H1 (cell line): ENCODE data around the gene UMODL1. TPM values are rescaled to one million over a fixed set of nuclear protein-coding genes. Genes with fewer than 3 reads are reported as not detected.

ENCODE experiments used
- CTCF ChIA-PET: fragments of 300-600 bp; sonication (Branson Sonifier 250); formaldehyde crosslinking; loops from one replicate; lab custom pipeline; 2021; ENCODE audit not compliant: partially characterized antibody; lab: Charles Lee
- POLR2A ChIA-PET: fragments of 300-600 bp; sonication (Branson Sonifier 250); formaldehyde crosslinking; loops from one replicate; lab custom pipeline; 2021; ENCODE audit warnings: inconsistent platforms; ENCODE audit not compliant: partially characterized antibody; lab: Charles Lee
- DNase-seq, 2 experiments: peaks; one replicate each; pipeline versions ENCODE4 v3.0.0 to v3.0.0-alpha.2; 2010 to 2022; ENCODE audit warnings: low spot score in 2 of 2, low read depth in 1 of 2, mixed read lengths in 1 of 2
- FAIRE-seq: peaks from 2 replicates; lab custom pipeline; 2011; peaks lifted over from hg19 to GRCh38; lab: Jason Lieb, UNC
- H2AFZ ChIP-seq: 2 replicates; pipeline ENCODE4 v1.8.1; 2012; ENCODE audit warnings: low read length, inconsistent platforms
- H2AK5ac ChIP-seq: 2 replicates; pipeline ENCODE4 v1.6.1; 2013; ENCODE audit warnings: low read depth, low read length
- H2BK120ac ChIP-seq: replicated peaks from 2 replicates; pipeline ENCODE3; 2013; ENCODE audit warnings: low read depth, low read length, inconsistent platforms
- H2BK12ac ChIP-seq: 2 replicates; pipeline ENCODE4 v1.6.1; 2013; ENCODE audit warnings: low read depth, low read length
- H2BK15ac ChIP-seq: 2 replicates; pipeline ENCODE4 v1.6.1; 2013; ENCODE audit warnings: low read length
- H2BK20ac ChIP-seq: 2 replicates; pipeline ENCODE4 v1.6.1; 2013; ENCODE audit warnings: low read length
- H2BK5ac ChIP-seq: 2 replicates; pipeline ENCODE4 v1.6.1; 2013; ENCODE audit warnings: low read depth, low read length
- H3K14ac ChIP-seq: 2 replicates; pipeline ENCODE4 v1.6.1; 2013; ENCODE audit warnings: inconsistent platforms; ENCODE audit not compliant: insufficient read length
- H3K18ac ChIP-seq: 2 replicates; pipeline ENCODE4 v1.6.1; 2013; ENCODE audit warnings: low read length; ENCODE audit errors: extremely low read depth
- H3K23ac ChIP-seq: 2 replicates; pipeline ENCODE4 v1.6.1; 2013; ENCODE audit warnings: inconsistent platforms; ENCODE audit not compliant: insufficient read length
- H3K23me2 ChIP-seq: 2 replicates; pipeline ENCODE4 v1.6.1; 2013; ENCODE audit warnings: low read depth, low read length
- H3K27ac ChIP-seq: 2 replicates; pipeline ENCODE4 v1.6.1; 2011; ENCODE audit warnings: low read depth, low read length, inconsistent platforms
- H3K27me3 ChIP-seq, 4 experiments: replicated peaks in 1 of 4; 1 replicate in 1 of 4; 2 replicates in 3 of 4; pipeline versions ENCODE4 v1.6.1 to v1.8.1; 2011 to 2013; ENCODE audit warnings: low read length in 3 of 4, mild to moderate bottlenecking in 3 of 4, inconsistent platforms in 2 of 4, mixed read lengths in 2 of 4, moderate library complexity in 1 of 4; ENCODE audit not compliant: control insufficient read depth in 3 of 4, insufficient read depth in 3 of 4; ENCODE audit errors: extremely low read depth in 1 of 4
- H3K36me3 ChIP-seq, 4 experiments: 2 replicates each; pipeline versions ENCODE4 v1.6.1 to v1.8.1; 2011 to 2013; ENCODE audit warnings: mild to moderate bottlenecking in 4 of 4, low read length in 3 of 4, moderate library complexity in 2 of 4, control low read depth in 1 of 4, inconsistent platforms in 1 of 4; ENCODE audit not compliant: insufficient read depth in 4 of 4, control insufficient read depth in 2 of 4
- H3K4ac ChIP-seq: replicated peaks from 2 replicates; pipeline ENCODE3; 2013; ENCODE audit warnings: low read length, low read depth, mixed read lengths, inconsistent platforms; ENCODE audit not compliant: insufficient read length
- H3K4me1 ChIP-seq, 4 experiments: replicated peaks in 1 of 4; 1 replicate in 1 of 4; 2 replicates in 3 of 4; pipeline versions ENCODE4 v1.6.1 to v1.8.1; 2011 to 2013; ENCODE audit warnings: low read length in 3 of 4, inconsistent platforms in 2 of 4, mixed read lengths in 1 of 4; ENCODE audit not compliant: insufficient read depth in 4 of 4, control insufficient read depth in 3 of 4
- H3K4me2 ChIP-seq, 2 experiments: 2 replicates each; pipeline versions ENCODE4 v1.6.1 to v1.8.1; 2011 to 2013; ENCODE audit warnings: low read depth in 2 of 2, low read length in 2 of 2, control low read depth in 1 of 2, inconsistent platforms in 1 of 2, mild to moderate bottlenecking in 1 of 2; ENCODE audit not compliant: insufficient read depth in 1 of 2
- H3K4me3 ChIP-seq, 4 experiments: fragments of 200-600, 300-600 bp in 1 of 4; sonication (generic), shearing (Covaris generic), sonication (Bioruptor Twin) in 1 of 4; 2 replicates each; pipeline versions ENCODE4 v1.5.1 to v1.8.1; 2011 to 2016; ENCODE audit warnings: low read length in 4 of 4, low read depth in 3 of 4, control low read depth in 2 of 4, inconsistent platforms in 2 of 4, mild to moderate bottlenecking in 2 of 4, mixed read lengths in 1 of 4, moderate library complexity in 1 of 4; ENCODE audit not compliant: insufficient read depth in 2 of 4; ENCODE audit errors: extremely low read depth in 1 of 4
- H3K56ac ChIP-seq: replicated peaks from 2 replicates; pipeline ENCODE3; 2013; ENCODE audit warnings: low read depth, mild to moderate bottlenecking, mixed read lengths, low read length, inconsistent platforms; ENCODE audit not compliant: insufficient read length
- H3K79me1 ChIP-seq: 2 replicates; pipeline ENCODE4 v1.6.1; 2013; ENCODE audit warnings: low read depth, low read length, control low read depth
- H3K79me2 ChIP-seq, 2 experiments: 2 replicates each; pipeline versions ENCODE4 v1.6.1 to v1.8.1; 2012 to 2013; ENCODE audit warnings: low read length in 2 of 2, mild to moderate bottlenecking in 2 of 2, inconsistent platforms in 1 of 2; ENCODE audit not compliant: insufficient read depth in 2 of 2, control insufficient read depth in 1 of 2
- H3K9ac ChIP-seq, 4 experiments: replicated peaks in 1 of 4; 1 replicate in 1 of 4; 2 replicates in 3 of 4; pipeline versions ENCODE4 v1.6.1 to v1.8.1; 2011 to 2013; ENCODE audit warnings: low read depth in 3 of 4, low read length in 3 of 4, control low read depth in 2 of 4, mild to moderate bottlenecking in 2 of 4, moderate library complexity in 2 of 4, inconsistent platforms in 1 of 4; ENCODE audit errors: extremely low read depth in 1 of 4
- H3K9me3 ChIP-seq, 2 experiments: 2 replicates each; pipeline versions ENCODE4 v1.6.1 to v1.8.1; 2012 to 2013; ENCODE audit warnings: mild to moderate bottlenecking in 2 of 2, moderate library complexity in 2 of 2, control low read depth in 1 of 2, inconsistent platforms in 1 of 2, low read depth in 1 of 2, low read length in 1 of 2, mixed read lengths in 1 of 2; ENCODE audit not compliant: insufficient read depth in 2 of 2
- H4K20me1 ChIP-seq, 2 experiments: replicated peaks in 1 of 2; 2 replicates each; pipeline versions ENCODE3 to v1.8.1; 2011 to 2013; ENCODE audit warnings: inconsistent platforms in 2 of 2, low read length in 2 of 2, mild to moderate bottlenecking in 1 of 2; ENCODE audit not compliant: insufficient read depth in 2 of 2, control insufficient read depth in 1 of 2
- H4K5ac ChIP-seq: 2 replicates; pipeline ENCODE4 v1.6.1; 2013; ENCODE audit warnings: low read length, low read depth, mixed read lengths, inconsistent platforms; ENCODE audit not compliant: insufficient read length
- H4K8ac ChIP-seq: 2 replicates; pipeline ENCODE4 v1.8.0; 2013; ENCODE audit warnings: mild to moderate bottlenecking, moderate library complexity, low read length, inconsistent platforms; ENCODE audit not compliant: insufficient read depth; ENCODE audit errors: extremely low read depth
- H4K91ac ChIP-seq: replicated peaks from 2 replicates; pipeline ENCODE3; 2013; ENCODE audit warnings: low read length, mixed read lengths, inconsistent platforms; ENCODE audit not compliant: insufficient read length
- ATF3 ChIP-seq: IDR thresholded peaks from 2 replicates; pipeline ENCODE4 v1.6.1; 2011; ENCODE audit warnings: low read depth, mild to moderate bottlenecking, low read length; ENCODE audit not compliant: insufficient read depth
- CBX8 ChIP-seq: fragments of 300-800, 300-1000 bp; sonication (generic); IDR thresholded peaks from 2 replicates; pipeline ENCODE4 v1.7.1; 2016; ENCODE audit warnings: low read depth, low read length, borderline replicate concordance
- CHD1 ChIP-seq: IDR thresholded peaks from 2 replicates; pipeline ENCODE4 v1.6.1; 2012; ENCODE audit warnings: low read depth, low read length, improper control_type of control experiment
- CHD2 ChIP-seq: IDR thresholded peaks from 2 replicates; pipeline ENCODE4 v1.6.1; 2012; ENCODE audit warnings: low read length, improper control_type of control experiment
- E2F6 ChIP-seq: IDR thresholded peaks from 2 replicates; pipeline ENCODE4 v1.6.1; 2012; ENCODE audit warnings: inconsistent platforms
- EZH2 ChIP-seq: fragments of 200-600 bp; sonication (generic); IDR thresholded peaks from 2 replicates; pipeline ENCODE4 v1.7.1; 2012; ENCODE audit warnings: low read depth, mild to moderate bottlenecking, moderate library complexity, low read length, inconsistent platforms; ENCODE audit not compliant: severe bottlenecking
- KDM5A ChIP-seq: fragments of 200-600 bp; IDR thresholded peaks from 2 replicates; pipeline ENCODE4 v1.7.1; 2012; ENCODE audit warnings: mild to moderate bottlenecking, low read length, inconsistent platforms, mixed read lengths
- NRF1 ChIP-seq: IDR thresholded peaks from 2 replicates; pipeline ENCODE4 v1.6.1; 2011; ENCODE audit warnings: mild to moderate bottlenecking, low read depth, low read length, improper control_type of control experiment
- PHF8 ChIP-seq: fragments of 200-600 bp; sonication (generic); conservative IDR thresholded peaks from 2 replicates; pipeline ENCODE4 v1.7.1; 2012; ENCODE audit warnings: low read depth, mild to moderate bottlenecking, inconsistent platforms, low read length, moderate library complexity
- POLR2A ChIP-seq, 2 experiments: IDR thresholded peaks; 1 replicate in 1 of 2; 2 replicates in 1 of 2; pipeline ENCODE4 v1.6.1; 2011; ENCODE audit warnings: low read depth in 2 of 2, low read length in 2 of 2, mild to moderate bottlenecking in 2 of 2; ENCODE audit errors: control extremely low read depth in 1 of 2
- POLR2AphosphoS5 ChIP-seq: IDR thresholded peaks from 2 replicates; pipeline ENCODE4 v1.6.1; 2011; ENCODE audit warnings: low read depth, low read length
- WGBS, 2 experiments: shearing (Covaris generic) in 1 of 2; methylation state at CpG; one replicate each; pipeline versions ENCODE4 v1.1.6 to v1.1.7; 2013 to 2015; ENCODE audit warnings: low lambda C conversion rate in 2 of 2, mixed read lengths in 2 of 2, inconsistent platforms in 1 of 2, low coverage in 1 of 2, missing lambda C conversion rate in 1 of 2; ENCODE audit not compliant: insufficient replicate concordance in 2 of 2, insufficient coverage in 1 of 2, insufficient read length in 1 of 2; ENCODE audit errors: extremely low coverage in 1 of 2, missing lambda C conversion rate in 1 of 2; 5-methylcytosine and 5-hydroxymethylcytosine counted together
- polyA plus RNA-seq, 7 experiments: library from polyadenylated mRNA; depleted of rRNA in 3 of 7; stranded (reverse) in 5 of 7; unstranded in 2 of 7; fragments of >200 nt in 5 of 7; fragments of 200-250 nt in 2 of 7; gene quantifications; 1 replicate in 5 of 7; 2 replicates in 1 of 7; 4 replicates in 1 of 7; pipeline versions ENCODE4 v1.2.1 to v1.2.3, GENCODE V29; 2011 to 2013; ENCODE audit warnings: missing spikeins in 2 of 7, mixed read lengths in 2 of 7
- total RNA-seq: library from RNA; stranded (reverse); fragmentation: NEBNext Ultra II Directional; extraction: Animal tissue kit (Norgen Biotek cat#: 25700); gene quantifications from 2 replicates; pipeline ENCODE4 v1.2.1, GENCODE V29; 2021
- TF ChIP-seq, protein P1 (sequence below): IDR thresholded peaks from 2 replicates; pipeline ENCODE4 v1.6.1; 2012; ENCODE audit warnings: inconsistent platforms

The UMODL1 gene
- total and polyA plus RNA-seq, 2 of the 8 experiments (the other 6 are each of a cell fraction or from before 2014, with no cell fraction given) = not detected

GRCh38 chr21:42032968-42033367, 38.1 kb upstream of the UMODL1 start:
- H3K56ac ChIP-seq = no peak overlapping the region
- no peak overlapping the region for H4K91ac ChIP-seq
- no peak overlapping the region for H2BK120ac ChIP-seq
- no peaks in the 10 kb centered on the region for H3K79me2 ChIP-seq
- no peaks in the 10 kb centered on the region; a peak in 1 of 7 replicates for H3K27me3 ChIP-seq
- H3K4me2 ChIP-seq = no peak overlapping the region
- no peak overlapping the region for H2BK15ac ChIP-seq
- H4K8ac ChIP-seq = no peak overlapping the region
- no peak overlapping the region for H3K4me3 ChIP-seq
- no peak overlapping the region for H3K14ac ChIP-seq
- no peaks in the 10 kb centered on the region for H3K36me3 ChIP-seq
- H3K79me1 ChIP-seq = no peaks in the 10 kb centered on the region
- WGBS, 2 experiments = 80% methylated on average over 3 of the region's 3 CpGs; no CpG with 5 or more reads in 1 of the 2 experiments
- H3K9ac ChIP-seq = no peak overlapping the region
- no peak overlapping the region for H2AK5ac ChIP-seq
- no peak overlapping the region for H3K23ac ChIP-seq
- TF ChIP-seq NRF1 (no peak), E2F6 (no peak), CBX8 (no peak), POLR2A (IDR thresholded peaks at IDR 0.05; ENCODE audit: control extremely low read depth in 1 of 2, low read depth in 2 of 2, low read length in 2 of 2) (no peak), KDM5A (no peak), CHD1 (no peak), EZH2 (no peak), PHF8 (no peak), ATF3 (no peak), POLR2AphosphoS5 (no peak), CHD2 (no peak)
- TF ChIP-seq, protein P1, sequence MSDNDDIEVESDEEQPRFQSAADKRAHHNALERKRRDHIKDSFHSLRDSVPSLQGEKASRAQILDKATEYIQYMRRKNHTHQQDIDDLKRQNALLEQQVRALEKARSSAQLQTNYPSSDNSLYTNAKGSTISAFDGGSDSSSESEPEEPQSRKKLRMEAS = no peak
- H2BK12ac ChIP-seq = no peak overlapping the region
- H3K4ac ChIP-seq = no peak overlapping the region
- H2BK20ac ChIP-seq = no peak overlapping the region
- no peaks in the 10 kb centered on the region for H3K23me2 ChIP-seq
- DNase-seq (no peak), FAIRE-seq (no peak)
- H2AFZ ChIP-seq = no peak overlapping the region
- no peak overlapping the region for H3K27ac ChIP-seq
- no peak overlapping the region for H2BK5ac ChIP-seq
- H3K18ac ChIP-seq = no peak overlapping the region
- H3K9me3 ChIP-seq = no peaks in the 10 kb centered on the region
- no peak overlapping the region for H4K5ac ChIP-seq
- ChIA-PET POLR2A (no interaction called here), CTCF (interaction anchor here (2.0 kb wide), 1 partner anchor 226 kb away, joined by 5 read pairs; no protein-coding TSS in a partner anchor)
- no peaks in the 10 kb centered on the region; a peak in 1 of 7 replicates for H3K4me1 ChIP-seq
- no peaks in the 10 kb centered on the region for H4K20me1 ChIP-seq
